Ascending aorta (tissue), 2 donors: ENCODE measurements around the gene ZNF385A. TPM values are rescaled to one million over a fixed set of nuclear protein-coding genes. Genes with fewer than 3 reads are reported as not detected.
A peak's percentile ranks its signal among the peaks of the same experiment; 100 is the strongest.

ENCODE experiments used
- DNase-seq, 2 donors: peaks; one replicate each; pipeline ENCODE4 v3.0.0-alpha.2; 2019; ENCODE audit warnings: low spot score in 2 of 2
- H3K27ac ChIP-seq, 2 donors: fragments of 200-600 bp; sonication (generic); one replicate each; pipeline ENCODE4 v1.5.1; 2016 to 2017; ENCODE audit warnings: mild to moderate bottlenecking in 1 of 2
- H3K27me3 ChIP-seq: fragments of 200-600 bp; sonication (generic); one replicate; pipeline ENCODE4 v1.5.1; 2017
- H3K36me3 ChIP-seq, 2 donors: fragments of 200-600 bp; sonication (generic); one replicate each; pipeline ENCODE4 v1.5.1; 2016
- H3K4me1 ChIP-seq, 2 donors: fragments of 200-600 bp; sonication (generic); one replicate each; pipeline ENCODE4 v1.5.1; 2016 to 2017; ENCODE audit warnings: mild to moderate bottlenecking in 1 of 2
- H3K4me3 ChIP-seq, 2 donors: fragments of 200-600 bp; sonication (generic); one replicate each; pipeline ENCODE4 v1.5.1; 2016 to 2017; ENCODE audit warnings: mild to moderate bottlenecking in 1 of 2
- H3K9me3 ChIP-seq, 2 donors: fragments of 200-600 bp; sonication (generic); one replicate each; pipeline ENCODE4 v1.5.1; 2016
- CTCF ChIP-seq, 3 experiments: fragments of 200-600 bp in 2 of 3; fragments of 450-650 bp in 1 of 3; sonication (generic) in 2 of 3; IDR thresholded peaks; one replicate each; pipeline ENCODE4 v1.5.1; 2016 to 2019; ENCODE audit warnings: antibody characterized with exemption in 3 of 3, mild to moderate bottlenecking in 1 of 3, moderate library complexity in 1 of 3
- intact Hi-C: fragments of 100-400 bp; cut with DNase I; formaldehyde crosslinking; loops from one replicate; pipeline ENCODE4 v1.15.1; 2023
- total RNA-seq: library from RNA; depleted of rRNA; stranded (reverse); fragments of >200 nt; gene quantifications from one replicate; pipeline ENCODE4 v1.1.0, GENCODE V29; 2016

Gene ZNF385A
- total RNA-seq, 1 donor from 2014 or later: 53.2 TPM

- TF ChIP-seq CTCF (IDR thresholded peaks at IDR 0.05): no peak
- H3K36me3 ChIP-seq: peaks cover 25 to 30% of the 10 kb centered on the region in 2 donors
- intact Hi-C loops: loop anchor here (10.0 kb wide), 1 partner anchor 338 kb away; no protein-coding TSS in a partner anchor
- no peak for DNase-seq
- H3K27ac ChIP-seq: peak overlapping the region; percentile 36 to 75
- H3K4me1 ChIP-seq: peaks cover 6 to 21% of the 10 kb centered on the region in 2 donors
- H3K9me3 ChIP-seq: no peaks in the 10 kb centered on the region
- no peak overlapping the region for H3K4me3 ChIP-seq
- H3K27me3 ChIP-seq: no peaks in the 10 kb centered on the region
These were observed 31.4 kb downstream of the ZNF385A start for GRCh38 chr12:54352891-54353874.

- no peaks in the 10 kb centered on the region for H3K27me3 ChIP-seq
- peak overlapping the region; percentile 36 to 75 for H3K27ac ChIP-seq
- peaks cover 6 to 15% of the 10 kb centered on the region in 2 donors for H3K4me1 ChIP-seq
- intact Hi-C loops: loop anchor here (10.0 kb wide), 1 partner anchor 337 kb away; no protein-coding TSS in a partner anchor
- H3K9me3 ChIP-seq: no peaks in the 10 kb centered on the region
- H3K4me3 ChIP-seq: peak overlapping the region in 1 of 2 donors; percentile 52
- peaks cover 35 to 41% of the 10 kb centered on the region in 2 donors for H3K36me3 ChIP-seq
- DNase-seq: peak in 1 of 2 donors; percentile 76
- no peak for TF ChIP-seq CTCF (IDR thresholded peaks at IDR 0.05)
These were observed 32.5 kb downstream of the ZNF385A start for GRCh38 chr12:54352022-54352531.

GRCh38 chr12:54351341-54351740 is 33.2 kb downstream of the ZNF385A start:
- Histone ChIP-seq H3K27ac (peak overlapping the region in 1 of 2 donors; percentile 75), H3K4me3 (no peak overlapping the region), H3K36me3 (peaks cover 42 to 49% of the 10 kb centered on the region in 2 donors), H3K9me3 (no peaks in the 10 kb centered on the region), H3K27me3 (no peaks in the 10 kb centered on the region), H3K4me1 (peaks cover 6 to 15% of the 10 kb centered on the region in 2 donors)
- no peak for DNase-seq
- no peak for TF ChIP-seq CTCF (IDR thresholded peaks at IDR 0.05)
- intact Hi-C loops: loop anchor here (10.0 kb wide), 1 partner anchor 337 kb away; no protein-coding TSS in a partner anchor

- intact Hi-C loops: loop anchor here (10.0 kb wide), 1 partner anchor 336 kb away; no protein-coding TSS in a partner anchor
- no peaks in the 10 kb centered on the region for H3K9me3 ChIP-seq
- H3K4me1 ChIP-seq: peaks cover 6 to 15% of the 10 kb centered on the region in 2 donors
- DNase-seq: no peak
- H3K27me3 ChIP-seq: no peaks in the 10 kb centered on the region
- H3K27ac ChIP-seq: no peak overlapping the region
- H3K4me3 ChIP-seq: no peak overlapping the region
- peaks cover 48 to 55% of the 10 kb centered on the region in 2 donors for H3K36me3 ChIP-seq
- TF ChIP-seq CTCF (IDR thresholded peaks at IDR 0.05): no peak
These were observed 33.8 kb downstream of the ZNF385A start for GRCh38 chr12:54350743-54351142.

- intact Hi-C loops: loop anchor here (10.0 kb wide), 1 partner anchor 335 kb away; no protein-coding TSS in a partner anchor
- Histone ChIP-seq H3K36me3 (peaks cover 58 to 65% of the 10 kb centered on the region in 2 donors), H3K27ac (no peak overlapping the region)
These were observed 34.9 kb downstream of the ZNF385A start for GRCh38 chr12:54349679-54350078.

More at GRCh38 chr12:54349679-54350078, 34.9 kb downstream of the ZNF385A start:
- Histone ChIP-seq H3K4me3 (no peak overlapping the region), H3K27me3 (no peaks in the 10 kb centered on the region), H3K9me3 (no peaks in the 10 kb centered on the region), H3K4me1 (peaks cover 6 to 15% of the 10 kb centered on the region in 2 donors)
- no peak for DNase-seq
- TF ChIP-seq CTCF (IDR thresholded peaks at IDR 0.05): no peak
